Measurements from ENCODE around the gene PTPRN2.
"Not testable (repeated sequence)": the region's sequence is repeated elsewhere in the genome, so short reads cannot be mapped to it uniquely, and the experiment has no call there.

The PTPRN2 gene

DNA sequence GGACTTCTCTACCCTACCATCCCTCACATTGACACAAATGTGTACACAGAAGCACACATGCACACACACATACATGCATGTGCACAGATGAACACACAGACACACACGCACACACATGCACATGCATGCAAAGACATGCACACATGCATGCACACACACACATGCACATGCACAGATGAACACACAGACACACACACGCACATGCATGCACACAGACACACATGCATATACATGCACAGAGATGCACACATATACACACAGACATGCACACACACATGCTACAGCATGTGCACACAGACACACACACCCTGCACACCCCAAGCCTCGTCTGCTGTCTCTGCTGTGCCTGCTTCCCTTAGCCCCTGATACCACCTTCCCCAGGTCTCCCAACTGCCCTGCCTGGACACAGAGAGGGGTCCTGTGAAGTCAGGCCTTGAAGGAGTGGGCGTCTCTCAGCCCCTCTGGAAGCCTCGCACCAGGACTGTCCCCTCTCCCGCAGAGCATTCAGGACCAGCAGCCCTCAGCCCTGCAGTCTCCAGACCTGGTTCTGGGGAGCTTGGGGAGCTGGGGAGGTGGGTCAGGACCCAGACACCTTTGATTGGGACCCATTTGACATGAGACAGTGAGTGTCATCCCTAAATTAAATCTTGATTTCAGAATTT lies 1069.0 kb downstream of the PTPRN2 start:
- DNase-seq: no peak

DNA sequence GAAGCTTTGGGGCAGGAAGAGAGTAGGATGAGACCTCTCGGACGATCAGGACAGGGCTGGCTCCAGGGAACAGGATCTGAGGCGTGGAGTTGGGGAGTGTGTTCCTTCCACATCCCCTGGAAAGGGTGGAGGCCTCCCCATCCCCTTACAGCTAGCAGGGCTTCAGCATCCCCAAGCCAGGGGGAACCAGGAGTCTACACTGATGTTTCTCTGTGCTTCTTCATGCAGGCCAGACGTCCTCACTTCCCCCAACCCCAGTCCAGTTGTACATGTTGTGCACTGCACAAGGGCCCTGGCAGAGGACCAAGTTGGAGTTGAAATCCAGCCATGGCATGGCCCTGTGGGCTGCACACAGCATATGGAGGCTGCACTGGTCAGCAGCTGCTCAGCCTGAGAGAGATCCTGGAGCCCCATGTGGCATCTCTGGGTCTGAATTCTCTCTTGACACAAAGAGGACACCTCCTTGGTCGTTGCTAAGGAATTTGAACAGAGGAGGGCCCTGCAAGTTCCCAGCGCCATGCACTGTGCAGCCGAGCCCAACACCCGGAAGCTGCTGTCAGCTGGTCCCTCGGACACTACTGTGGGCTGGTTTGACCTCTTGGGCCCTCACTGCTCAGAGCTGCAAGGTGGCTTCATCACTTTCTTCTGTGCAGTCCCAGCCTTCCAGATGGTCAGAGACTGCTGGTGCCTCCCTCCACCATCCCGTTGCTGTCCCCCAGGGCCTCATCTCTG lies 1069.7 kb downstream of the PTPRN2 start:
- no peak for DNase-seq

DNA sequence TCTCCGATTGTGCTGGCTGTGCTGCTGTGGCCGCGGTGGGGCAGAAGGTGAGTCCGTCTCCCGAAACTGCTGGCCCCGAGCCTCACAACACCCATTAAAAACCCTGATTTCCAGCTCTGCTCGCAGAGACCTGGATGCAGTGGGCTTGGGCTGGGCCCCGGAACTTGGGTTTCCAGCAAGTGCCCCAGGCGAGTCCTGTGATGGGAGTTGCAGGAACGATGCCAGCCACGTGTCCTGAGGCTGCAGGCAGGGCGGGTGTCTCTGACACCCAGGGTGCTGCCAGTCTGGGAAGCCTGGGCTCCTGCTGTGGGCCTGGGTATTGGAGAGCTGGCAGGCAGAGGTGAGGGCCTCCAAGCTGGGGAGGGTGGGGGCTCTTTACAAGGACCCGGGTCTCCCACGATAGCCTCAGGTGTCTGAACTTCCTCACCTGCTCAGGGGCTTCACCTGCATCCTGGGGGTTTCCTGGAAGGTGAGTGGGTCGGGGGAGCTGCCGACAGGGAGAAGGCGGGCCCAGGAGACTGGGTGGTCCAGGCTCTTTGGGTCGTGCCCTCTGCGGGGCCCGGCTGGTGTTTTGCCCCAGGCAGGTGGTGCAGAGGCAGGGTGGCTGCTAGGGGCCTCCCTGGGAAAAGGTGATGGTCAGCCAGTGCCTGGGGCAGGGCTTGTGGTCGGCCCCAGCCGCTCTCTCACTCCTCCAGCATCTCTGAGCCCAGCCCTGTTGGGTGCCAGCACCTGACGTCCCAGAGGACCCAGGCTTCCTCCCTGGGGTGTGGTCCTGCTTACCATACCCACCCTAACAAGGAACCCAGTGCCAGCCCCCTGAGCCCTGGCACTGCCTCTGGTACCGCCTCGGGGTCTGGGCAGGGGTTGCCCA lies 1070.5 kb downstream of the PTPRN2 start:
- DNase-seq: no peak

DNA sequence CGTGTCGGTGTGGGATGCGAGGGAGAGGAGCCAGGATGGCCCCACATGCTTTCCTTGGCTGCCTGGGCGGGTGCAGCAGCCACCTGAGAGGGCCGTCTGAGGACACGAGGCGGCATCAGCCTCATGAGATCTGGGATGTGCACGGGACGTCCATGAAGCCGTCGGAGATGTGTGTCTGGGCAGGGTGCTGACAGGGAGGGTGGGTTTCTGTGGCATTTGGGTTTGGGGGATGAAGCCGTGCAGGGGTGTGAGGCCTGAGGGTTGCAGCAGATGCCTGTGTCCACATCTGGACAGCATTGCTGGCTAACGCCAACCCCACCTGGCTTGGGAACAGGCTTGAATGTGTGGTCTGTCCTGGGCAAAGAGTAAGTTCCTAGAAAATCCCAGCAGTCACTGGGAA lies 1071.3 kb downstream of the PTPRN2 start:
- no peak for DNase-seq

DNA sequence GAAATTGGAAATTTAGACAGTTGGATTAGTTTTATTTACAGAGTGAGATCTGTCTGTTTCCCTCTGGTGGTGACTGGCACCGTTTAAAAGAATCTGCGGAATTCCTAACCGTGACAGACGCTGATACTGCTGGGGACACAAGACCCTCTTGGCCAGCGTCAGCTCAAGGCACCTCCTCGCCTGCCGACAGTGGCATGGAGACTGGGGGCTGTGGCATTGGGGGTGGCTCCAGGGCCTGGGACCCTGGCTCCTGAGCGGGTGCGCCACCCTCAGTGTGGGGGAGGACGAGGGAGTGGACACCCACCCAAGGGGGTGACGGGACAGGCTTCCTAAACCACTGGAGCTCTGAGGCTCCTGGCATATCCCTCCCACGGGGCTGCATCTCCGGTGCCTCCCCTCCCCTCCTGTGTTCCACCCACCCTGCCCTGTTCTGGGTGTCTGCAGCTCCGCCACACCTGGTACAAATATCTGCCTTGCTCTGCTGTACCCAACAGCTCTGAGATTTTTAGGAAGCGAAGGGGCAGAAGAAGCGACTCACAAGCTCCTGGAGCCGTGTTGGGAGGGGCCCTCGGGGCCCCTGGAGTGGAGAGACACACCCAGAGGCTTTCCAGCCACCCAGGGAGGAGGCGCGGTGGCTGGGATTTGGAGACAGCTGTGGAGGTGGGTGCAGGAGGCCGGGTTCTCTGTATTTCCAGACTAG lies 1072.1 kb downstream of the PTPRN2 start:
- no peak for DNase-seq

DNA sequence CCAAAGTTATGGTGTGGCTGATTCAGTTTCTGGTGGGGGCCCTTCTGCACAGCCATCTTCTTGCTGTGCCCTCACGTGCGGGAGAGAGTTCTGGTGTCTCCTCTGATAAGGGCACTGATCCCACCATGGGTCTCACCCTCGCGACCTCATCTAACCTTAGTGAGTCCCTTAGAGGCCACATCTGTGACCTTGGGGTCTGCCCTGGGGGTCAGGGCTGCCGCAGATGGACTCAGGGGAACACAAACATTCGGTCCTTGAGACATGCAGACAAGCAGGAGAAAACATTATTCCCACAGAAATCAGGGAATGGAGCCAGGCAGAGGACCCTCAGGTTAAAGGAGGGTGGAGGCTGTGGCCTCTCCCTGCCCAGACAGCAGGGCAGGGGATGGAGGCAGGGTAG lies 1072.9 kb downstream of the PTPRN2 start:
- no peak for DNase-seq

DNA sequence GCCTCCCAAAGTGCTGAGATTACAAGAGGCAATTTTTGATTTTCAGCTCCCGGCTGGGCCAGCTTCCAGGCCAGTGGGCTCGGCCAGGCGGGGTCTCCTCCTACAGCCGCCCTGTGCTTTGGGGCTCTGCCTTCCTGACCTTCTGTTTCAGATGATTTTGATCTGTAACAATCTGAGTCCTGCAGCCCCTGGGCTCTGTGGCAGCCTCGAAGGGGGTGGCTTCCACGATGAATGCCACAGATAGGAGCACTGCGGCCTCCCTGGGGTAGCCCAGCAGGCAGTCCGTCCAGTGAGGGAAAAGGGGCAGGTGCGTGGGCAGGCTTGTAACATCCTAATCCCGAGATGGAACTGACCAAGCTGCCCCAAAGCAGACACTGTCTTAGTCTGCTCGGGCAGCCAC lies 1073.3 kb downstream of the PTPRN2 start:
- no peak for DNase-seq

DNA sequence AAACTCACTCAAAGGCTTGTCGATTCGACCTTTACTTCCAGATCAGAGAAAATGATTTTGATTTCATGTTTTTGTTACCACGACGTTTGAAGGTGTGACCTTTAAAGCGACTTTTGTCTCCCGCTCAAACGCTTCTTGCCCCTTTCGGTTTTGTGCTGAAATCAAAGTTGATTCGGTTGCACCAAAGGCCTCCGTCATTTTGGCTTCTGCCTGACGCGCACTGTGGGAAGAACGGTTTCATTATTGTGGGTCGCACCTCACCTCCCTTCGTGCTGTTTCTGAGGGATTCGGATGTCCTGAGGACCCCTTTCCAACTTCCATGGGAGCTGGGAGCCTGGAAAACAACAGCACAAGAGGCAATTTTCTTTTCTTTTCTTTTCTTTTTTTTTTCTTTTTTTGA lies 1073.9 kb downstream of the PTPRN2 start:
- no peak for DNase-seq

DNA sequence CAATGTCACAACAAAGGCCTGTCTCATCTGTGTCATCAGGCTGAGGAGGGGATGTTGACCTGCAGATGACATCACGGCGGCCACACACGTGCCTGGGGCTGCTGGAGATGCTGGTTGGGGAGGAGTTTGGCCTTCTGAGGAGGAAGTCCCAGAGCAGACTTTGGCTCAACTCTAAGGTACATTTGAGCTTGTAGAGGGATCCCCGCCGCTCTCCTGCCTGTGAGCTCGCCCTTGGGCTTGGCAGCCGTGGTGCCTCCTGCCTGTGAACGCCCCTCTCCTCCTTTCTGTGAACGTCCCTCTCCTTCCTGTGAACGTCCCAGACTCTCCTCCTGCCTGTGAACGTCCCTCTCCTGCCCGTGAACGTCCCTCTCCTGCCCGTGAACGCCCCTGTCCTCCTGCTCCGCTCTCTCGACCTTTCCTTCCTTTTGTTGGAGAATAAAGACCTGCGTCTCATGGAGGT lies 1074.4 kb downstream of the PTPRN2 start:
- no peak for DNase-seq

DNA sequence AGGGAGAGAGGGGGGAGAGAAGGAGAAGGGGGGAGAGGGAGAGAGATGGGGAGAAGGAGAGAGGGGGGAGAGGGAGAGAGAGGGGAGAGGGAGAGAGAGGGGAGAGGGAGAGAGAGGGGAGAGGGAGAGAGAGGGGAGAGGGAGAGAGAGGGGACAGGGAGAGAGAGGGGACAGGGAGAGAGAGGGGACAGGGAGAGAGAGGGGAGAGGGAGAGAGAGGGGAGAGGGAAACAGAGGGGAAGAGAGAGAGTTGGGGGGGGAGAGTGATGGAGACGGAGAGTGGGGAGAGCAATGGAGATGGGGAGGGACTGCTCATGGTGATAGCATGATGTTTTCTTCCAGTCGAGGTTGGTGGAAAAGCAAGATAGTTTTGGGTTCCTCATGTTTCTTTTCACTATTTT lies 1078.4 kb downstream of the PTPRN2 start:
- no peak for DNase-seq

DNA sequence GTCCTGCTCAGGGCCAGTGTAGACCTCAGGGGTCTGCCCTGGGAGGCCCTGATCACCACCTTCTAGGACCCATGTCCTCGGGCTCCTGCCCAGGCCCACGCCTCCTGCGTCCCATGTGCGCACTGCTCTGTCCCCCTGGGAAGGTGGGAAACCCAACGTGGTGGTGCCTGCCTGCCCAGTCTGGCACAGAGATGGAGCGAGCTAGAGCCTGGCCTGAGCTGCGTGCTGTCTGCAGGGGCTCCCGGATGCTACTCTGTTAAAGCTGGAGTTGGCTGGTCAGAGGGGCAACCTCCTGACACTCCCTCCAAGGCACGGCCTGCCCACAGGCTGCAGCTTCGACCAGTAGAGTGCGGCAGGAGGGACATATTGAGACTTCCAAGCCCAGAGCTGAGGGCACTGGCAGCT lies 1079.1 kb downstream of the PTPRN2 start:
- DNase-seq: no peak

DNA sequence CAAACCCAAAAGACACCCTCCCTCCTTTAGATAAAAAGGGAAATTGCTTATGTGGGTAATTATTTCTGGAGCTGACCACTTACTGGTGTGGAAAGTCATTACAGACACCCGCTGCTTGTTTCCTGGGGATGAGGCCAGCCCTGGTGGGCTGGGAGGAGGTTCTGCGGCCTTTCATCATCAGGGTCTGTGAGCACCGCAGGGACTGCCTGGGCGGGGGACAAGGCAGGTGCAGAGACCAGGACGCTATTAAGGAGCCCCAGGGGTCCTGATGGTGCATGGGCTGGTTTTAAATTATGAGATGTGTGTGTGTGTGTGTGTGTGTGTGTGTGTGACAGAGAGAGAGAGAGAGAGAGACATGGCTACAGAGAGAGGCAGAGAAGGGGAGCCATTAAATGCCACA lies 1079.6 kb downstream of the PTPRN2 start:
- no peak for DNase-seq

DNA sequence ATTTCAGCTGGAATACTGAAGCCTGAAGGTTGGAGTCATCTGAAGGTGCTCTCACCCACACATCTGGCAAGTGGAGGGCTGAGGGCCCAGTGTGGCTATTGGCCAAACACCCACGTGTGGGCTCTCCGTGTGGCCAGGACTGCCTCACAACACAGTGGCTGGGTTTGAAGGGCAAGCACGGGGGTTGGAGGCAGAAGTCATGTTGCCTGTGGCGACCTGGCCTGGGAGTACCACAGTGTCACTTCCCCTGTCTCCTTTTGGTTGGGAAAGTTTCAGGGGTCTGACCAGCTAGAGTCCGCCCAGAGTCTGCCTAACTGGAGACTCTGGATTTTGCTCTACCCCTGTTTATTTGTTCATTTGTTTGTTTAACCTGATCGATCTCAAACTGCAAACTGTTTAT lies 1081.4 kb downstream of the PTPRN2 start:
- no peak for DNase-seq

DNA sequence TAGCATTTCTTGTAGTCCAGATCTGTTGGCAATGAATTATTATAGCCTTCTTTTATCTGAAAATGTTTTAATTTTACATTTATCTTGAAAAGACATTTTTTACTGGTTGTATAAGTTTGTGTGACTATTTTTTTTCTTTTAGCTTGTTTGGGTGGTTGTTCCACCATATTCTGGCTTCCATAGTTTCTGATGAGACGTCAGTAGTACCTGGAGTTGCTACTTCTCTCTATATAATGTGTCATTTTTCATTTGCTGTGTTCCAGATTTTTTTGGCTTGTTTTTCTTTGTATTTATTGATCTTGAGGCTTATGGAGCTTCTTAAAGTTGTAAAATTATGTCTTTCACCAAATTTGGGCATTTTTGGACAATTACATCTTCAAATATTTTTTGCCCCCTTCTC lies 1082.0 kb downstream of the PTPRN2 start:
- DNase-seq: no peak

DNA sequence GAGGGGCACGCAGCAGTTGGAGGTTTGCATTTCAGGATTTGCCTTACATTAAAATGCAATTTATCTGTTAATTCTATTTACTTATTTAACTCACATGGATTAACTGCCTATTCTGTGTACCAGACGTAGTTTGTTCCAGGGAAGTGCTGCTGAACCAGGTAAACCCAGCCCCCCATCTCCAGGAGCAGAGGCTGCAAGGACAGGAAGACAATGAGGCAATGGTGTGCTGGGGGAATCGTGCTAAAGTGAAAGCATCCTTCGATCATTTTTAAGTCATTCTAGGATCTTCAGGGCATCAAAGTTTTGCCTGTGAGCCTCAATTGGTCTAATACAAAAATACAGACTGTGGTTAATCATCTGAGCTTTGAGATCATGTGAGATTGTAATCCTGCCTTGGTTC lies 1084.4 kb downstream of the PTPRN2 start:
- DNase-seq: no peak

DNA sequence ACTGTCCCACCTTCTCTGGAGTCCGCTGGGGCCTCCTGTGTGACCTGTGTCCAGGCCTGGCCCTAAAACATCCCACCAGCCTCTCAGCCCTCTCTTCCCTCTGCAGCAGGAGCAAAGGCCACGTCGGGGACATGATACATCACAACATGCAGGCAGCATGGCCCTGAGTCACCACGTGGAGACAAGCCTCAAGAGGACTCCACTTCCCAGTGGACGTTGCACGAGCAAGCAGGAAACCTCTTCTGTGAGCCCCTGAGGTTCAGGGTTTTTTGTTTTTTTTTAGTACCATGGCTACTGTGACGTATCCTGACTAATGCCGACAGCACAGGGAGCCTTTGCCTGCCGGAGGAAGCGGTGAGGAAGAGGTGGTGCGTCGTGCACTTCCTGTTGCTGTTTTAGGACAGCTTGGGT lies 1084.9 kb downstream of the PTPRN2 start:
- no peak for DNase-seq

DNA sequence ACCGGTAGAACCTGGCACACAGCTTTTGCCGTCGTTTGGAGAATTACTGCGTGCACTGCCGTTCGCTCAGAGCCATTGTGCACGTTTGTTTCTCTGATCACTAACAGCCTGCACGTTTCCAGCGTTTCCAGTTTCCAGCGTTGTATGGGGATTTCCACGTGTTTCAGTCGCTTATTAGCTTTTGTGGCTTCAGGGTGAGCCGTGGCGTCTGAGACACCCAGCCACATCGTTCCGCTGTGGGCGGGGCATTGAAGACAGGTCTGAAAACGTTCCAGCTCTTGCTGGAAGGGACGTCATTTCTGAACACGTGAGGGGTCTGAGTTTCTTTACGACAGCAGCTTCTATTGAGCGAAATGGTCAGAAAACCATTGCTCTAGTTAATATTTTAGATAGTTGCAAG lies 1086.0 kb downstream of the PTPRN2 start:
- DNase-seq: no peak

DNA sequence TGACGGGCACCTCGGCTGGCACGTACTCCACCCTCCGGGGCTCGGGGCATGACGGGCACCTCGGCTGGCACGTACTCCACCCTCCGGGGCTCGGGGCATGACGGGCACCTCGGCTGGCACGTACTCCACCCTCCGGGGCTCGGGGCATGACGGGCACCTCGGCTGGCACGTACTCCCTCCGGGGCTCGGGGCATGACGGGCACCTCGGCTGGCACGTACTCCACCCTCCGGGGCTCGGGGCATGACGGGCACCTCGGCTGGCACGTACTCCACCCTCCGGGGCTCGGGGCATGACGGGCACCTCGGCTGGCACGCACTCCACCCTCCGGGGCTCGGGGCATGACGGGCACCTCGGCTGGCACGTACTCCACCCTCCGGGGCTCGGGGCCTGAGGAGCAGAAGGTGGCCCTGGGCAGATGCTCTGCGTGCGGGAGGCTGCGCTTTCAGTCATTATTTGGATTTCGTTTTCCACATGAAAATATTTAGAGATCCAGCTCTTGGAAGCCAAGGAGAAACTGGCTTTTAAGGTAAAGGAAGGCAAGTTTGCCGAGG lies 1086.6 kb downstream of the PTPRN2 start:
- not testable (repeated sequence) for DNase-seq

DNA sequence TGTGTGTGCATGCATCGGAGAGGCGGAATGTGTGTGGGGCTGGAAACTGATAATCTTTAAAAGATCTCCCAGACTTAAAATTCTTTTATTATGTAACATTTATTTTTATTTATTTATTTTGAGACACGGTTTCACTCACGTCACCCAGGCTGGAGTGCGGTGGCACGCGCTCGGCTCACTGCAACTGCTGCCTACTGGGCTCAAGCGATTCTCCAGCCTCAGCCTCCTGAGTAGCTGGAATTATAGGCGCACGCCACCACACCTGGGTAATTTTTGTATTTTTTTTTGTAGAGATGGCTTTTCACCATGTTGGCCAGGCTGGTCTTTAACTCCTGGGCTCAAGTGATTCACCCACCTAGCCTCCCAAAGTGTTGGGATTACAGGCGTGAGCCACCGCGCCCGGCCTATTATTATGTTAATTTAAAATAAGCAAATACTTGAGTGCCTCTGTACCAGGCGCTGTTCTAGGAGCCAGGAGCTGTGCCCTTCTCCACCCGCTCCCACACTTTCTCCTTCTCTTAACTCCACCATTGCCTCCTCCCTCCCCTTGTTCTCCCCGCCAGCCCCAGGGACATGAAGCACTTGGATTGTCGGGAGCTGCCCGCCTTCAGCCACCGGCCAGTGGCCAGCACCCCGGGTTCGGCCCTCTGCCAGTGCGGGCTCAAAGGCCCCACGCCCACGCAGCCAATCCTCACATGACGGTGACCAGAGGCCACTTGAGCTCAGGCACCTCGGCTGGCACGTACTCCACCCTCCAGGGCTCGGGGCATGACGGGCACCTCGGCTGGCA lies 1087.3 kb downstream of the PTPRN2 start:
- DNase-seq: no peak

DNA sequence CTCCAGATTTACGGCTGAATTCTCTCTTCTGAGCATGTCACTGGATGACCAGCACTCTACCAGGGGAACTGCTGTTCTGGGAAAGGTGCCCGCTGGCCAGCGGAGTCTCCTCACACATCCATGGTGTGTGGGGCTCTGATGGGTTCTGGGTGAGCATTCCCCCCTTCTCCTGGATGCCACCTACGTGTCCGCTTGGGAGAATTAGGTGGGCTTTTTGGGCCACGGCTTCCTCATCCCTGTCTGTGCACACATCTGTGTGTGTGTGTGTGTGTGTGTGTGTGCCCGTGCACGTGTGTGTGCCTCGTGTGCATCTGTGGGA lies 1087.8 kb downstream of the PTPRN2 start:
- no peak for DNase-seq

DNA sequence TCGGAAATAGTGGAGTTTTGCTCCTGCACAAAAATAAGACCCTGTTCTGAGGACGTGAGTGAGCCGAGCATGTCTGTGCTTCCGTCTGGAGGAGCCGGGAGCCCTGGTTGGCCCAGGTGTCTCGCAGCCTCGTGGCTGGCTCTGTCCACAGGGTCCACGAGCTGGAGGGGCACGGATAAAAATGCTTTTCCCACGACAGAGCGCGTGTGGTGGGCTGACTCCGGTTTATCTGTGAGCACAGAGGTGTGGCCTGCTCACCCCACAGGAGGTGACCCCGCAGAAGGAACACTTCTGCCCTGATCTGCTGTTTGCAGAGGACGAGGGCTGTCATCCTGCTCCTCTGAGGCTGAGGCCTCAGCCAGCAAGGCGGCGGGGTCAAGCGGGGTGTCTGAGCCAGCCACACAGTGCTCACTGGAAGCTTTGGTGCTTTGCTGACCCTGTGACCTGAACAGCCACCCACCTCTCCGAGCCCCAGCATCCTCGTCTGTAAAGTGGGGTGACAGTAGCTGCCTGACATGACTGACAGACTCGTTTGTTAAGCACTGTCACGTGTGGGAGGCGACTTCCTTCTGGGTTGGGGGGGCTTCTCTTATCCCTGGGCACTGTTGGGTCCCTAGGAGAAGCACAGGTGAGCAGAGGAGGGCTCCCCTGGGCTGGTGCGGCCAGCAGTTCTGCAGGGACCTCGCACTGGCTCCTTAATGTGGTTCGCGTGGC lies 1088.3 kb downstream of the PTPRN2 start:
- DNase-seq: no peak
